A673 (cell line): ENCODE data around the gene IQCN.

Experiments used
- EZH2 ChIP-seq: fragments of 200-600 bp; sonication (generic); IDR thresholded peaks from 2 replicates; pipeline ENCODE4 v1.6.1; 2017; ENCODE audit warnings: borderline replicate concordance, low read depth, mild to moderate bottlenecking, mixed read lengths, antibody characterized with exemption, low read length; ENCODE audit not compliant: poor library complexity, severe bottlenecking
- TF ChIP-seq, protein P1 (sequence below): fragments of 300-800, 200-600 bp; sonication (generic); conservative IDR thresholded peaks from 2 replicates; pipeline ENCODE4 v1.5.1; 2017; ENCODE audit warnings: low read depth, mild to moderate bottlenecking, antibody characterized with exemption, low read length, moderate library complexity, mixed read lengths

DNA sequence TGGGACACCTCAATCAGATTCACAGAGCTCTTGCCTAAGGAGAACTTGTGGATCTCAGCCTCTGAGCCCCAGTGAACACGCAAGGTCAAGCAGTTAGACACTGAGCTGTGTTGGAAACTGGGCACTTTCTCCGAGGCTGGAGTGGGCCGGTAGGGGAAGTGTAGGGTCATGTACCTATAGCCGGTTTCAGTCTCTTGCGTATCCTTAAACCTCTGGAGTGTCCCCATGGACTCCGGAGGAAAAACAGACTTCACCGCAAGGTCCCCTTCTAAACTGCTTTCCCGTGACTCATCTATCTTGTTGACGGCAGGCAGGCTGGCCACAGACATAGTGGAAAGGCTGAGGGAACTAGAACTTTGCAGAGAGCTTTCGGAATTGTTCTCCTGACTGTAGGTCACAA, 11.3 kb downstream of the IQCN start:
- TF ChIP-seq, protein P1, sequence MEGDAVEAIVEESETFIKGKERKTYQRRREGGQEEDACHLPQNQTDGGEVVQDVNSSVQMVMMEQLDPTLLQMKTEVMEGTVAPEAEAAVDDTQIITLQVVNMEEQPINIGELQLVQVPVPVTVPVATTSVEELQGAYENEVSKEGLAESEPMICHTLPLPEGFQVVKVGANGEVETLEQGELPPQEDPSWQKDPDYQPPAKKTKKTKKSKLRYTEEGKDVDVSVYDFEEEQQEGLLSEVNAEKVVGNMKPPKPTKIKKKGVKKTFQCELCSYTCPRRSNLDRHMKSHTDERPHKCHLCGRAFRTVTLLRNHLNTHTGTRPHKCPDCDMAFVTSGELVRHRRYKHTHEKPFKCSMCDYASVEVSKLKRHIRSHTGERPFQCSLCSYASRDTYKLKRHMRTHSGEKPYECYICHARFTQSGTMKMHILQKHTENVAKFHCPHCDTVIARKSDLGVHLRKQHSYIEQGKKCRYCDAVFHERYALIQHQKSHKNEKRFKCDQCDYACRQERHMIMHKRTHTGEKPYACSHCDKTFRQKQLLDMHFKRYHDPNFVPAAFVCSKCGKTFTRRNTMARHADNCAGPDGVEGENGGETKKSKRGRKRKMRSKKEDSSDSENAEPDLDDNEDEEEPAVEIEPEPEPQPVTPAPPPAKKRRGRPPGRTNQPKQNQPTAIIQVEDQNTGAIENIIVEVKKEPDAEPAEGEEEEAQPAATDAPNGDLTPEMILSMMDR = no peak
- TF ChIP-seq EZH2 = no peak
